H1 (cell line): ENCODE data around the gene P3H2.

Experiments used
- ASH2L ChIP-seq: fragments of 200-600, 300-600 bp; sonication (generic); IDR thresholded peaks from one replicate; pipeline ENCODE4 v1.7.1; 2017; ENCODE audit warnings: low read length
- CTCF ChIP-seq, 3 experiments: IDR thresholded peaks; 1 replicate in 2 of 3; 2 replicates in 1 of 3; pipeline versions ENCODE4 v1.5.1 to v1.6.1; 2011; ENCODE audit warnings: low read length in 3 of 3, mild to moderate bottlenecking in 3 of 3, inconsistent platforms in 2 of 3, low read depth in 1 of 3, moderate library complexity in 1 of 3; ENCODE audit not compliant: insufficient read depth in 1 of 3; ENCODE audit errors: control extremely low read depth in 1 of 3
- E2F6 ChIP-seq: IDR thresholded peaks from 2 replicates; pipeline ENCODE4 v1.6.1; 2012; ENCODE audit warnings: inconsistent platforms
- GABPA ChIP-seq: IDR thresholded peaks from 2 replicates; pipeline ENCODE4 v1.6.1; 2011; ENCODE audit warnings: mild to moderate bottlenecking, low read length, moderate library complexity, borderline replicate concordance; ENCODE audit not compliant: insufficient read depth
- NRF1 ChIP-seq: IDR thresholded peaks from 2 replicates; pipeline ENCODE4 v1.6.1; 2011; ENCODE audit warnings: mild to moderate bottlenecking, low read depth, low read length, improper control_type of control experiment
- POLR2A ChIP-seq, 2 experiments: IDR thresholded peaks; 1 replicate in 1 of 2; 2 replicates in 1 of 2; pipeline ENCODE4 v1.6.1; 2011; ENCODE audit warnings: low read depth in 2 of 2, low read length in 2 of 2, mild to moderate bottlenecking in 2 of 2; ENCODE audit errors: control extremely low read depth in 1 of 2
- POLR2AphosphoS5 ChIP-seq: IDR thresholded peaks from 2 replicates; pipeline ENCODE4 v1.6.1; 2011; ENCODE audit warnings: low read depth, low read length
- SP2 ChIP-seq: IDR thresholded peaks from 2 replicates; pipeline ENCODE4 v1.6.1; 2012; ENCODE audit warnings: mild to moderate bottlenecking, low read length, inconsistent platforms
- ZNF274 ChIP-seq: IDR thresholded peaks from 2 replicates; pipeline ENCODE4 v1.7.0; 2012; ENCODE audit warnings: low read length, borderline replicate concordance; ENCODE audit errors: extremely low read depth

GRCh38 chr3:190166948-190167347 is 46.3 kb upstream of the P3H2 start:
- TF ChIP-seq POLR2AphosphoS5: no peak
- TF ChIP-seq POLR2A (IDR thresholded peaks at IDR 0.05; ENCODE audit: control extremely low read depth in 1 of 2, low read depth in 2 of 2, low read length in 2 of 2): no peak
- TF ChIP-seq ZNF274: no peak
- no peak for TF ChIP-seq CTCF (IDR thresholded peaks at IDR 0.05; ENCODE audit: control extremely low read depth in 1 of 3, insufficient read depth in 1 of 3, low read depth in 1 of 3, low read length in 3 of 3)
- TF ChIP-seq SP2: no peak
- TF ChIP-seq E2F6: no peak
- no peak for TF ChIP-seq GABPA
- no peak for TF ChIP-seq NRF1
- TF ChIP-seq ASH2L: no peak
